ENCODE data around the gene LRAT.

GRCh38 chr4:154732669-154733068 is 11.1 kb upstream of the LRAT start:
- TF ChIP-seq, protein P1, sequence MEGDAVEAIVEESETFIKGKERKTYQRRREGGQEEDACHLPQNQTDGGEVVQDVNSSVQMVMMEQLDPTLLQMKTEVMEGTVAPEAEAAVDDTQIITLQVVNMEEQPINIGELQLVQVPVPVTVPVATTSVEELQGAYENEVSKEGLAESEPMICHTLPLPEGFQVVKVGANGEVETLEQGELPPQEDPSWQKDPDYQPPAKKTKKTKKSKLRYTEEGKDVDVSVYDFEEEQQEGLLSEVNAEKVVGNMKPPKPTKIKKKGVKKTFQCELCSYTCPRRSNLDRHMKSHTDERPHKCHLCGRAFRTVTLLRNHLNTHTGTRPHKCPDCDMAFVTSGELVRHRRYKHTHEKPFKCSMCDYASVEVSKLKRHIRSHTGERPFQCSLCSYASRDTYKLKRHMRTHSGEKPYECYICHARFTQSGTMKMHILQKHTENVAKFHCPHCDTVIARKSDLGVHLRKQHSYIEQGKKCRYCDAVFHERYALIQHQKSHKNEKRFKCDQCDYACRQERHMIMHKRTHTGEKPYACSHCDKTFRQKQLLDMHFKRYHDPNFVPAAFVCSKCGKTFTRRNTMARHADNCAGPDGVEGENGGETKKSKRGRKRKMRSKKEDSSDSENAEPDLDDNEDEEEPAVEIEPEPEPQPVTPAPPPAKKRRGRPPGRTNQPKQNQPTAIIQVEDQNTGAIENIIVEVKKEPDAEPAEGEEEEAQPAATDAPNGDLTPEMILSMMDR (IDR thresholded peaks at IDR 0.05), result no peak
- TF ChIP-seq POLR2A (IDR thresholded peaks at IDR 0.05), result no peak

Data from heart left ventricle (tissue), 13 donors.